ENCODE measurements around the gene MAP3K14.

Gene MAP3K14

GRCh38 chr17:45319239-45319703 is 2.5 kb upstream of the MAP3K14 start:
- DNase-seq (ENCODE audit: low read depth, low spot score), result no peak
- H3K4me3 ChIP-seq (ENCODE audit: low read length), result no peak overlapping the region

- no peak for DNase-seq (ENCODE audit: low read depth, low spot score)
Measured at GRCh38 chr17:45318561-45319230, 1.9 kb upstream of the MAP3K14 start.

GRCh38 chr17:45317111-45317928 is 500 bp upstream of the MAP3K14 start:
- peak; percentile 100 for DNase-seq (ENCODE audit: low read depth, low spot score)
- peak overlapping the region; percentile 75 for H3K4me3 ChIP-seq (ENCODE audit: low read length)

More at GRCh38 chr17:45318561-45319230, 1.9 kb upstream of the MAP3K14 start:
- H3K4me3 ChIP-seq (ENCODE audit: low read length), result no peak overlapping the region

- DNase-seq (ENCODE audit: low read depth, low spot score), result no peak
- H3K4me3 ChIP-seq (ENCODE audit: low read length), result peak overlapping the region; percentile 78
Measured at GRCh38 chr17:45315648-45316433, 979 bp downstream of the MAP3K14 start.

- DNase-seq (ENCODE audit: low read depth, low spot score), result no peak
- no peak overlapping the region for H3K4me3 ChIP-seq (ENCODE audit: low read length)
Measured at GRCh38 chr17:45314741-45315647, 1.8 kb downstream of the MAP3K14 start.

- DNase-seq (ENCODE audit: low read depth, low spot score), result no peak
- no peak overlapping the region for H3K4me3 ChIP-seq (ENCODE audit: low read length)
Measured at GRCh38 chr17:45313996-45314740, 2.7 kb downstream of the MAP3K14 start.

GRCh38 chr17:45313421-45313771 is 3.4 kb downstream of the MAP3K14 start:
- H3K4me3 ChIP-seq (ENCODE audit: low read length), result no peak overlapping the region
- DNase-seq (ENCODE audit: low read depth, low spot score), result no peak

- DNase-seq (ENCODE audit: low read depth, low spot score), result no peak
- 0 out of 2 replicates have a peak overlapping the region, but pooled peaks have one; percentile 5 for H3K4me3 ChIP-seq (ENCODE audit: low read length)
Measured at GRCh38 chr17:45312477-45313420, 4.1 kb downstream of the MAP3K14 start.

GRCh38 chr17:45311760-45312476 is 4.9 kb downstream of the MAP3K14 start:
- no peak overlapping the region for H3K4me3 ChIP-seq (ENCODE audit: low read length)
- DNase-seq (ENCODE audit: low read depth, low spot score), result peak; percentile 26

GRCh38 chr17:45311401-45311759 is 5.4 kb downstream of the MAP3K14 start:
- DNase-seq (ENCODE audit: low read depth, low spot score), result no peak
- H3K4me3 ChIP-seq (ENCODE audit: low read length), result no peak overlapping the region

GRCh38 chr17:45310380-45311324 is 6.2 kb downstream of the MAP3K14 start:
- no peak for DNase-seq (ENCODE audit: low read depth, low spot score)
- H3K4me3 ChIP-seq (ENCODE audit: low read length), result no peak overlapping the region

- DNase-seq (ENCODE audit: low read depth, low spot score), result no peak
- no peak overlapping the region for H3K4me3 ChIP-seq (ENCODE audit: low read length)
Measured at GRCh38 chr17:45309400-45309799, 7.4 kb downstream of the MAP3K14 start.

- no peak for DNase-seq (ENCODE audit: low read depth, low spot score)
- H3K4me3 ChIP-seq (ENCODE audit: low read length), result no peak overlapping the region
Measured at GRCh38 chr17:45308840-45309239, 8.0 kb downstream of the MAP3K14 start.

- H3K4me3 ChIP-seq (ENCODE audit: low read length), result no peak overlapping the region
- no peak for DNase-seq (ENCODE audit: low read depth, low spot score)
Measured at GRCh38 chr17:45308016-45308365, 8.8 kb downstream of the MAP3K14 start.

- DNase-seq (ENCODE audit: low read depth, low spot score), result no peak
Measured at GRCh38 chr17:45307290-45308015, 9.4 kb downstream of the MAP3K14 start.

More at GRCh38 chr17:45307290-45308015, 9.4 kb downstream of the MAP3K14 start:
- no peak overlapping the region for H3K4me3 ChIP-seq (ENCODE audit: low read length)
